ENCODE data around the gene BMAL1.

- TF ChIP-seq SMC3 (IDR thresholded peaks at IDR 0.05; ENCODE audit: low read depth, low read length): no peak
- TF ChIP-seq, protein P1, sequence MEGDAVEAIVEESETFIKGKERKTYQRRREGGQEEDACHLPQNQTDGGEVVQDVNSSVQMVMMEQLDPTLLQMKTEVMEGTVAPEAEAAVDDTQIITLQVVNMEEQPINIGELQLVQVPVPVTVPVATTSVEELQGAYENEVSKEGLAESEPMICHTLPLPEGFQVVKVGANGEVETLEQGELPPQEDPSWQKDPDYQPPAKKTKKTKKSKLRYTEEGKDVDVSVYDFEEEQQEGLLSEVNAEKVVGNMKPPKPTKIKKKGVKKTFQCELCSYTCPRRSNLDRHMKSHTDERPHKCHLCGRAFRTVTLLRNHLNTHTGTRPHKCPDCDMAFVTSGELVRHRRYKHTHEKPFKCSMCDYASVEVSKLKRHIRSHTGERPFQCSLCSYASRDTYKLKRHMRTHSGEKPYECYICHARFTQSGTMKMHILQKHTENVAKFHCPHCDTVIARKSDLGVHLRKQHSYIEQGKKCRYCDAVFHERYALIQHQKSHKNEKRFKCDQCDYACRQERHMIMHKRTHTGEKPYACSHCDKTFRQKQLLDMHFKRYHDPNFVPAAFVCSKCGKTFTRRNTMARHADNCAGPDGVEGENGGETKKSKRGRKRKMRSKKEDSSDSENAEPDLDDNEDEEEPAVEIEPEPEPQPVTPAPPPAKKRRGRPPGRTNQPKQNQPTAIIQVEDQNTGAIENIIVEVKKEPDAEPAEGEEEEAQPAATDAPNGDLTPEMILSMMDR (conservative IDR thresholded peaks at IDR 0.05; ENCODE audit: low read depth, low read length): no peak
- TF ChIP-seq CEBPB (IDR thresholded peaks at IDR 0.05; ENCODE audit: low read depth, low read length): no peak
- no peak for TF ChIP-seq POLR2A (IDR thresholded peaks at IDR 0.05; ENCODE audit: low read depth, low read length)
- TF ChIP-seq, protein P2, sequence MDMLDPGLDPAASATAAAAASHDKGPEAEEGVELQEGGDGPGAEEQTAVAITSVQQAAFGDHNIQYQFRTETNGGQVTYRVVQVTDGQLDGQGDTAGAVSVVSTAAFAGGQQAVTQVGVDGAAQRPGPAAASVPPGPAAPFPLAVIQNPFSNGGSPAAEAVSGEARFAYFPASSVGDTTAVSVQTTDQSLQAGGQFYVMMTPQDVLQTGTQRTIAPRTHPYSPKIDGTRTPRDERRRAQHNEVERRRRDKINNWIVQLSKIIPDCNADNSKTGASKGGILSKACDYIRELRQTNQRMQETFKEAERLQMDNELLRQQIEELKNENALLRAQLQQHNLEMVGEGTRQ (IDR thresholded peaks at IDR 0.05; ENCODE audit: low read depth, low read length): no peak
- TF ChIP-seq MAZ (IDR thresholded peaks at IDR 0.05; ENCODE audit: borderline replicate concordance, low read depth, low read length): no peak
- no peak for TF ChIP-seq BHLHE40 (IDR thresholded peaks at IDR 0.05; ENCODE audit: low read depth, low read length)
- no peak for TF ChIP-seq RAD21 (IDR thresholded peaks at IDR 0.05; ENCODE audit: low read length)
- no peak for TF ChIP-seq RCOR1 (IDR thresholded peaks at IDR 0.05; ENCODE audit: insufficient replicate concordance, low read length)
- no peak for TF ChIP-seq FOS (IDR thresholded peaks at IDR 0.05; ENCODE audit: low read depth, low read length)
- TF ChIP-seq NFE2L2 (IDR thresholded peaks at IDR 0.05; ENCODE audit: low read depth, low read length): no peak
These were observed 109.0 kb downstream of the BMAL1 start for GRCh38 chr11:13386567-13386966.

Data from IMR-90 (cell line).